Putamen (tissue), 1 donor: Measurements from ENCODE around the gene PLSCR4.
"Not testable (repeated sequence)": the region's sequence is repeated elsewhere in the genome, so short reads cannot be mapped to it uniquely, and the experiment has no call there.

Experiments
- DNase-seq: peaks from one replicate; pipeline ENCODE4 v3.0.0-alpha.2; 2016; ENCODE audit warnings: low spot score

Gene PLSCR4

GRCh38 chr3:146247911-146248310, 3.0 kb downstream of the PLSCR4 start:
- DNase-seq: no peak

GRCh38 chr3:146246526-146246925, 4.4 kb downstream of the PLSCR4 start:
- no peak for DNase-seq

GRCh38 chr3:146243559-146243958, 7.3 kb downstream of the PLSCR4 start:
- no peak for DNase-seq

- DNase-seq: no peak
Observed at GRCh38 chr3:146241523-146242240, 9.2 kb downstream of the PLSCR4 start.

DNA sequence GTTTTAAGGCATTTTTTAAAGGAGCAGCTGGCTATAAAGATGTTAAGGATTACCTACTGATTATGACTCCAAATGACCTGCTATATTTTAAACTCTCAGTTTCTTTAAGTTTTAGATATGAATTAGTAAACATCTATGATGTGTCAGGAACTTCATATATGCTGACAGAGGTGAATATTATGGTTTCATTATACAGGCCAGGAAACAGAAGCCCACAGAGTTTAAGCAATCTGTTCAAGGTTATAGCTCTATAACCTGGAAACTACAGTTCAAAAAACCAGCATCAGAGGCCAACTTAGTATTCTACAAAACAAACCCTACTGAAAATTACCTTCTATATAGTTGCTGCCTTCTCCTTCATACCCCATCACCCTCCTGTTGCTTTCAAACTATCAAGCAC, 17.4 kb downstream of the PLSCR4 start:
- DNase-seq: no peak

- DNase-seq: no peak
Observed at GRCh38 chr3:146227486-146227885, 23.4 kb downstream of the PLSCR4 start.

DNA sequence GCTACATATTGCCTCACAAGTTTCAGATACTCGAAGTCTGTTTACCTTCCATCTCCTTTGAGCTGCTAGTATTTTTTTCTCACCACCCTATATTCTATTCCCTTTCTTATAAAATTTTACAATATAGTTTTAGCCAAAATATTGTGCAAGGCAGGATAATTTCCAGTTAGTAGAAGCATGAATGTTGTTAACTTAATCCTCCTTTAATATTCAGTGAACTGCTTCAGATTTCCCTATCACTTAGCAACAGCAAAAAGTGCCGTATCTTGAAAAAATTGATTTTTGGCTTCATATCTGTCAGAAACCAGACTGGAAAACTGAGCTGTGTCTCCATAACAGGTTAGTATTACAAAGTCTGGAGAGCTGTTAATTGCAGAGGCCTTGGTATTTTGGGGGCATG, 24.0 kb downstream of the PLSCR4 start:
- no peak for DNase-seq

- not testable (repeated sequence) for DNase-seq
Observed at GRCh38 chr3:146225458-146225857, 25.4 kb downstream of the PLSCR4 start.

- DNase-seq: no peak
Observed at GRCh38 chr3:146223401-146224373, 27.2 kb downstream of the PLSCR4 start.

DNA sequence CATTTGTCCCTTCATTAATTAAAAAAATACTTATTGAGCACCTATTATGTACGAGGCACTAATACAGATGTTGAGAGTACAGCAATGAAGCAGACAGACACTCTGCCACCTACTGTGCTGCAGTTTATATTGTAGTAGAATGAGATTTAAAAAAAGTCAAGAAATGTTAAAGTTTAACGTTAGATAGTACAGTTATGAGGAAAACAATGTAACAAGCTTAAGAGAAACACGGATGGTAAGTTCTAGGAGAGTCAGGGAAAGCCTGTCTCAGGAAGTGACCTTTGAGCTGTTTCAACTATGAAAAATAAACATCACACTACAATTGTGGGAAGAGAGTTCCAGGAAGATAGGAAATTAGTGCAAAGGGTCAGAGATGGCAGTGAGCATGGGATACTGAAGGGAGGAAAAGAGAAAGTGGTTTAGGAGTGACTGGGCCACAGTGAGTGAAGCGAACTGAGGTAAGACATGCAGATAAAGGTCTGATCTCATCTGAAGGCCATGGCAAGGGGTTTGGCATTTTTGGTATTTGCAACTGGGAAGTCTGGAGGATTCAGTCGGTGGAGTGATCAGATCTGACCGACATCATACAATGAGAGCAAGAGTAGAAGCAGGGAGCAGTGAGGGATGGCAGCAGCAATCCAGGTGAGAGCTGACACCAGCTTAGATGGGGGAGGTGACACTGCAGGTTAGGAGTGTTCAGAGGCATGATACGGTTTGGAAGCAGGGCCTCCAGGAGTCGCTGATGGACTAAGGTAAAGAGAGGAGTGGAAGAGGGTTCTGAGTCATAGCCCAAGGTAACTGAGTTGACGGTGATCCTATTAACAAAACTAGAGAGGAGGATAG, 28.5 kb downstream of the PLSCR4 start:
- peak; percentile 12 for DNase-seq

DNA sequence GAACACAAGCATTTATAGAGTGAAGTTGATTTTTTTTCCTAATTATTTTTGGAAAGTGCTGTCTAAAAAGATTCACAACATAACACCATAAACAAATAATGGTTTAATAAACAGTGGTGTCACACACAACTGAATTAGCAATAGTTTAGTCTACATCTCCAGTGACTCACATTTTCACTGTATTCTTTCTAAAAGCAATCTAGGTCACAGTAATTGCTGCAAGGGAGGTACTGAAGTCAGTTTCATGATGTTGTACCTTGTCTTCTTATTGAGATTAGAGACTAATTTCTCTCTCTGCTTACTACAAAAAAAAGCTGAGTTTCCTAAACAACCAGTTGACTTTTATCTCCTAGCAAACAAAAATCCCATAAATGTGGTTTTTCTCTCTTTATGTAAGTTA, 29.6 kb downstream of the PLSCR4 start:
- DNase-seq: peak; percentile 8

DNA sequence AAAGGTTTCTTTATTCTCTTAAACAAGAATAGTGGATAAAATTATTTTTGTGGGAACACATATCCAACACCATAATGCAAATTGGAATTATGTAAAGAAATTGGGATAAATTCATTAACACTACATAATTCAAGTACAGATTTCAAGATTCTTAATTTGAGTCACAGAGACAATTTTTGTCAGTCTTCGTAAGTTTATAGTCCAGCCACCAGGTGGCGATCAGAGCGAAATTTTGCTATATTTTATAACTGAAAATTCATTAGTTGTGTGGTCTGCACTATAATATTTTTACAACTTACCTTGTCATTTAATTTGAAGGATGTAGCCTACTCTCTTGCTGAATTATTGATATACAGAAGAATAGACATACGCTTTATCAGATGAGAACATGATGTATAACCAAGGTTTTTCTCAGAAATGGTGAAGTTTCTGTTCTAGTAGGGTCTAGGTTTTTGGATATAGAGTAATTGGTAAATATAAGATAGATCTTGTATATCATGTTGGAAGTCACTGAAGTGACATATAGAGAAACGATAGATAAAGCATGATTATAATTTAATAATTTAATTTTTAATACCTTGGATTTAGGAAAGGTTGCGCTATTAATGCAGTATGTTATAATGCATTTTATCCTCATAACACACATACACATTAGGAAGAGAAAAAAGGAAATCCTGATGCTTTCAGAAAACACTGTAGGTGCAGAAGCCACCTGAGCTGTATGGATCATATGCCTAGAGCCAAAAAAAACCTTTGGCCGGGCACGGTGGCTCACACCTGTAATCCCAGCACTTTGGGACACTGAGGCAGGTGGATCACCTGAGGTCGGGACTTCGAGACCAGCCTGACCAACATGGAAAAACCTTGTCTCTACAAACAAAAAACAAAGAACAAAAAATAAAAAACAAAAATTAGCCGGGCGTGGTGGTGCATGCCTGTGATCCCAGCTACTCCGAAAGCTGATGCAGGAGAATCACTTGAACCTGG, 31.7 kb downstream of the PLSCR4 start:
- DNase-seq: peak; percentile 26

DNA sequence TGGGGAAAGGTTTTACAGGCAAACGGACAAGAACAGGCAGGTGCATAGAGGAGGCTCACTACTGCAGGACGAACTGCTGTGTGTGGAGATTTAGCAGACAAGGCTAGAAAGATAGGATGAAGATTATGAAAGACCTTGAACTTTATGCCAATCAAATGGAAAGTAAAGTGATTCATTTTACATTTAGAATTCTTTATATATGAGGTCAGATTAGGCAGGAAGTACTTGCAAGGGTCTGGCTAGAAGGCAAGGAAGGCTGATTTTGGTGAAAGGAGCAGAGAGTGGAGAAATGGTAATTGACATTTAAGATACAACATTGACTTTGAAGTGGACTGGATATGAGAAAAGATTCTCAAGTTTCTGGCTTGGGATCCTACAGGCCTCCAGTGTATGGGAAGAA, 33.6 kb downstream of the PLSCR4 start:
- DNase-seq: no peak

- no peak for DNase-seq
Observed at GRCh38 chr3:146214493-146214892, 36.4 kb downstream of the PLSCR4 start.

DNA sequence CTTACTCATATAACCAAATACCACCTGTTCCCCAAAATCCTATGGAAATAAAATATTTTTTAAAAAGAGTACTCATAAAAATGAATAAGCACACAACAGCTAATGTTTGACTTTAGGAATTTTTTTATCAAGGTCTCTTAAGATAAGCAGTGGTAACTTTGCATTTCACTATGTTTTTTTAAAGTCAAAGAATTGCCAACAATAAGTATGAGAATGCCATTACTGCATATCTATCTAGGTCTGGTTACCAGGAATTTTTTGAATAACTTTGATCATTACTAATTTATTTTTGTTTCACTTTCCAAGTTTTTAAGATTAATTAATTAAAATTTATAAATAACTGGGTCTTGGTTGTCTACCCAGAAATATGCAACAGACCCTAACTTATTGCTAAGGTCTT, 41.5 kb downstream of the PLSCR4 start:
- no peak for DNase-seq

- DNase-seq: no peak
Observed at GRCh38 chr3:146203776-146204175, 47.1 kb downstream of the PLSCR4 start.

GRCh38 chr3:146200461-146201220, 50.3 kb downstream of the PLSCR4 start:
- DNase-seq: no peak

DNA sequence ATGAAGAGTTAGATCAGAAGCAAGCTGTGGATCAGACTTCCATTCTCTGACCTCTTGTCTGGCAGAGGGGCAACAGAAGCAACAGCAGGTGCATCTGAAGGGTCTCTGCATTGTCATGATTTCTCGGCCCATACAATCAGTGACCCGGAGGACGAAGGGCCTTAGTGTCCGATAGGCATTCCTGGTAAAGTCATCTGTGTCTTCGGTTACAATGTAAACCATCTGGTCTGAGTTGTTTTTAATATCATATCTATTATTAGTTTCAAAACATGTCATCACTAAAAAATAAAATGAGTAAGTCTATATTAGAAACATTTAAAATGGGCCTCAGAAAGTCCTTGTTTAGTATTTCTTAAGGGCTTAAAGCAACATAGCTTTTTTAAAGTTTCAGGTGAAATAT, 51.1 kb downstream of the PLSCR4 start:
- no peak for DNase-seq

- DNase-seq: no peak
Observed at GRCh38 chr3:146196789-146197188, 54.1 kb downstream of the PLSCR4 start.

DNA sequence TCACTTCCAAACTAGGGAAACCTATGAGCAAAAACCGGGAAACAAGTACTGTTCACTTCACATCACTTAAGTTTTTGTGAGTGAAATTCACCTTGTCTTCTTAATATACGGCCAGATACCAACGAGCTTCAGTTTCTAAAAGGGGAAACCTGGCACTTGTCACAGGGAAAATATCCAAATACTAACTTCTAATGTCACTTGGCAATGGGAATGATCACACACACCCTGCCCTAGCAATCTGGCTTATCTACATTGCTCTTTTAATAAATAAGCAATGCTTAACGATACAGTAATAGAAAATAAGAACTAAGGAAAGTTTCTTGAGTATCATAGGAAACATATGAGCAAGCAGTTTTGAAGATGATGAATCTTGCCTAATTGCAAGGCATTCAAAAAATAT, 55.3 kb downstream of the PLSCR4 start:
- no peak for DNase-seq
